ENCODE data around the gene CORO1C.

The CORO1C gene

DNA sequence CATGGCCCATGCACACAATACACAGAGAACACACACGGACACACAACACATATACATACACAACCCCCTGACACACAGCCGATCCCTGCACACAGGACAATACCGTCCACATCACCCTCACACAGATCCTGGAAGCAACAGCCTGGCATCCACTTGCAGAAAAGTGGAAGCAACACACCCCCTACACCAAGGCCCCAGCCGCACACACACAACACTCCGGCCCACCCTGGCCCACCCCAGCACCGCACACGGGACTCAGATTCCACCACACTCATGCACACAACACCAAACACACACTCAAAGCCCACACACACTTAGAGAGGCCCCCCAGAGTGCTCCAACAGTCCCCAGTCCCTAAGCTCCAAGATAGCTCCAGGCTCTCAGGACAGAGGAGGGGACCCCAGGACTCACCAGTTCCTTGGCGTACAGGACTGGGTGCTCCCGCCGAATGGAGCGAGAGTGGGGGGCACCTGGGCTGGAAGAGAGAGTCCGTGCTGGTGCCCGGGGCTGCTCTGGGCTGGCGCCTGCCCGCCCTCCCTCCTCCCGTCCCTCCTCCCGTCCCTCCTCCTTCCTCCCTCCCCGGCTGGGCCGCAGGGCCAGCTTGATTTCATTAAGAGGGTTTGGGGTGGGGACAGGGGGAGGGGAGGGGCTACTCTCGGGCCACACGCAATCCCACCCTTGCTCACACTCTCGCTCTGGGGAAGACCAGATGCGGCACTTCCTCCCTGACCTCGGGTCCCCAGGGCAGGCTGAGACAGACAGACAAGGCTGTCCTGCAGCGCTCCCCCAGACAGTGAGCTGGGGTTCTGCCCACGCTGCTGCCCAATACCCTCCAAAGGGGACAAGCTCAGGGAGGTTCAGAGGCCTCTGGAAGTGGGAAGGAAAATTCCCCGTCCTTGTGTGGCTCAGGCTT, 133.5 kb downstream of the CORO1C start, which contains the start of gene TMEM119:
TMEM119 (minus strand) TSS at position 526 of the 913 bp plus-strand sequence. CDS start 5,701 bp downstream, outside the sequence.
- no peak for DNase-seq

DNA sequence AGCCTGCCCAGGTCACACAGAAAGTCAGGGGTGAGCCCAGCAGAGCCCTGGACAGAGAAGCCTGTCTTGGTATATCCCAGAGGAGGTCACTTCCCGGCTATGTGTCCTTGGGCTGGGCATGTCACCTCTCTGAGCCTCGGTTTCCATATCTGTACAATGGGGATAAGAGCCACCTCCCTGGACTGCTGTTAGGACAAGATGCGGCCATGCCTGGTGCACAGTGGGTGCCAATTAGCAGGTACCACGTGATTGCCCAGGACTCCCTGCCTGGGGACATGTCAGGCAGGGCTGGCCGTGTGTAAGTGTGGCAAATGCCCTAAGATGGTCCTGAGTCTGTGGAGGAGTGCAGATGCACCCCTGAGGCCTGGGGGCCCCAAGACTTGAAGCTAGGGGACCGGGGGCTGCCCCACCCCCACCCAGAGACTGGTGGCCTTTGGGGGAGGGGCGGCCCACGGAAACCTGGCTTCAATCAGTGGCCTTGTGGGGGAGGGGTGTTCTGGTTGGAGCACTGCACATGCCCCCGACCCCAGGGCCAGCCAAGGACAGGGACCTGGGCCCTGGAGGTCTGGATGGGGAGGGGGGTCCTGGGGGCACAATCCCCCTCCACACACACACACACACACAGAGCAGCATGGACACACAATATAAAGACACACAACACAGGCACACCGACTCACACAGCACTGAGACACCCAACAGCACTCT, 134.3 kb downstream of the CORO1C start:
- no peak for DNase-seq

DNA sequence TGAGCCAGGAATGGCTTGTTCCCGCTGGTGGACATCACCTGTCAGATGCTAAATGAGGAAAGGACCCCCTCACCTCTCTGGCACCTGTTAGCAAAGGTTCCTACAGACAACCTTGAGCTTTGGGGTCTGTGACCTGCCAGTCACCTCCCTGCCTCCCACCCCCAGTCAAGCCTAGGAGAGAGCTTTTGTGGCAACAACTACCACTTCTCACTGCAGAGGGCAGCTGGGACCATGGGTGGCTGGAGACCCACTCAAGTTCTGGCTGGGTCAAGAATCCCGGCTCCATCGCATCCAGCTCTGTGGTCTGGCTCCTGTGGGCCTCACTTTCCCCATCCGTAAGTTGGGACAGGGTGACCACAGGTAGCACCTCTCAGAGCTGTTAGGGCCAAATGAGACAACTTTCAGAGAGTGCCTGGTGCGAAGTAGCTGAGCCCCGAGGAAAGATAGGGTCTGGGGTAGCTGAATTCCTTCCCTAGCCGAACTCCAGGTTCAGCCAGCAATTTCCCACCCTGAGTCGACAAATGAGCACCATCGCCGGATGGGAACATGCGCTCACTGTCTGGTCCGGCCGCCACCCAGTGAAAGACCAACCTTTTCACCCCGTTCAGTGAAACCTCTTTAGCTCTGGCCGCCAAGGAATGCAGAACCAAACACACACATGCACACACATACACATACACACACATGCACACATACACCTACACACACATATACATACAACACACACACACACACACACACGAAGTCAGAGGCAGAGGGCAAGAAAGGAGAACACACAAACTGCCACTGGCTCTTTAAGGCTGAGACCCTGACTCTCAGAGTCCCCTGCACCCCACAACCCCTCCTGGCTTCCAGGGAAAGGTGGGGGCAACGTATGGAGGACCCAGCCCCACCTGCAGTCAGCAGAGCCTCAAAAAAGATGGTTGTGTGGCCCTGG, 135.3 kb downstream of the CORO1C start:
- DNase-seq: no peak
